Retinal pigment epithelial cell (primary cell): ENCODE data around the gene CAND2.

Experiments used
- DNase-seq: peaks from one replicate; pipeline ENCODE4 v3.0.0-alpha.2; 2010; ENCODE audit warnings: low read depth
- H3K4me3 ChIP-seq: 2 replicates; pipeline ENCODE4 v1.5.1; 2011; ENCODE audit warnings: mild to moderate bottlenecking, low read length, control low read depth, moderate library complexity
- TF ChIP-seq, protein P1 (sequence below): conservative IDR thresholded peaks from 2 replicates; pipeline ENCODE4 v1.5.1; 2011; ENCODE audit warnings: low read depth, low read length, control low read depth, inconsistent platforms

CAND2 gene

DNA sequence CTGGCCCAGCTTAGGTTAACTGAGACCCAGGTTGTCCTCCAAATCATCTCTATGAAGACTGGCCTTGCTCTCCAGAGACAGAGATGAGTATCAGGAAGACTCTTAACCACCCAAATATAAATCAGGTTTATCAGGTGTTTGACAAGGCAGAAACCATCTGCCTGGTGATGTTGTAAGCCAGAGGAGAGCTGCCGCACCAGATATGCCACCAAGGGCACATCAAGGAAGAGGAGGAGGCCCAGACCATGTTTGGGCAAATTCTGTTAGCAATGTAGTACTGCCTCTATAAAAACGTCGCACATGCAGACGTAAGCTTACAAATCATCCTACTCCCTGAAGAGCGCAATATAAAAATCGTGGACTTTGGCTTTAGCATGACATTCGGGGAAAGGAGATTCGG, 65.9 kb downstream of the CAND2 start:
- TF ChIP-seq, protein P1, sequence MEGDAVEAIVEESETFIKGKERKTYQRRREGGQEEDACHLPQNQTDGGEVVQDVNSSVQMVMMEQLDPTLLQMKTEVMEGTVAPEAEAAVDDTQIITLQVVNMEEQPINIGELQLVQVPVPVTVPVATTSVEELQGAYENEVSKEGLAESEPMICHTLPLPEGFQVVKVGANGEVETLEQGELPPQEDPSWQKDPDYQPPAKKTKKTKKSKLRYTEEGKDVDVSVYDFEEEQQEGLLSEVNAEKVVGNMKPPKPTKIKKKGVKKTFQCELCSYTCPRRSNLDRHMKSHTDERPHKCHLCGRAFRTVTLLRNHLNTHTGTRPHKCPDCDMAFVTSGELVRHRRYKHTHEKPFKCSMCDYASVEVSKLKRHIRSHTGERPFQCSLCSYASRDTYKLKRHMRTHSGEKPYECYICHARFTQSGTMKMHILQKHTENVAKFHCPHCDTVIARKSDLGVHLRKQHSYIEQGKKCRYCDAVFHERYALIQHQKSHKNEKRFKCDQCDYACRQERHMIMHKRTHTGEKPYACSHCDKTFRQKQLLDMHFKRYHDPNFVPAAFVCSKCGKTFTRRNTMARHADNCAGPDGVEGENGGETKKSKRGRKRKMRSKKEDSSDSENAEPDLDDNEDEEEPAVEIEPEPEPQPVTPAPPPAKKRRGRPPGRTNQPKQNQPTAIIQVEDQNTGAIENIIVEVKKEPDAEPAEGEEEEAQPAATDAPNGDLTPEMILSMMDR = no peak
- no peak overlapping the region for H3K4me3 ChIP-seq
- no peak for DNase-seq

DNA sequence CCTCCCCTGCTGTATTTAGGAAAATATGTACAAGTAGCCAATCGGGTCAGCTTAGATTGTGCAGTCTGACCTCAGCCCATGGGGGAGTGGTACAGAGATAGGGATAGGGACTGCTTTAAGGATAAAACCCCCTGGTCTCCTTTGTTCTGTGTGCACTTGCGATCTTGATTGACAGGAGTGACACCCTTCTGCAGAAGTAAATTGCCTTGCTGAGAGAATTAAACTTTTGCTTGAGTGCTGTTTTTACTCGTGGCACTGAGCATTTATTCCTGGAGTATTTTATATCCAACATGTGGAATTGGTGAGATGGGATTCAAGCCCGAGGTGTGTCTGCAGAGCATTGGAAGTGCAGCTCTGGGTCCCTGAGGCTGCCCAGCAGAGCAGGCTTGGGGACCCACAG, 68.8 kb downstream of the CAND2 start:
- no peak for DNase-seq
- TF ChIP-seq, protein P1 = no peak
- no peak overlapping the region for H3K4me3 ChIP-seq

DNA sequence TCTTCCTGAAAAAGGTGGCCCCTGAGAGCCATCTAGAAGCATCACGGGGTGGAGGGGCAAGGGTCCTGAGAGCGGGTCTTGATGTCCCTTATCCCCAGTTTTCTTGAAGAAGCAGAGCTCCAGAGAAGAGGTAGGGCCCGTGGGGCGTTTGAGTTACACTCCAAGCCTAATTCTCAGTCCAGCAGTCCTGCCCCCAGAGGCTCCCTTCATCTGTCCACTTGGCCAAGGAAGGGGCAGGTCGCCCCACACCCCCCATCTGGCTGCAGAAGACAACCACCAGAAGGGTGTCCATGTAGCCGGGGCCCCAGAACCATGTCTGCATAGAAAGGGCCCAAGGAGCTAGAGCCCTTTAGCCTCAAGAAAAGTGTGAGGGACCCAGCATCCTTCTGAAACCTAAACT, 70.4 kb downstream of the CAND2 start:
- DNase-seq = no peak
- H3K4me3 ChIP-seq = no peak overlapping the region
- TF ChIP-seq, protein P1 = no peak

DNA sequence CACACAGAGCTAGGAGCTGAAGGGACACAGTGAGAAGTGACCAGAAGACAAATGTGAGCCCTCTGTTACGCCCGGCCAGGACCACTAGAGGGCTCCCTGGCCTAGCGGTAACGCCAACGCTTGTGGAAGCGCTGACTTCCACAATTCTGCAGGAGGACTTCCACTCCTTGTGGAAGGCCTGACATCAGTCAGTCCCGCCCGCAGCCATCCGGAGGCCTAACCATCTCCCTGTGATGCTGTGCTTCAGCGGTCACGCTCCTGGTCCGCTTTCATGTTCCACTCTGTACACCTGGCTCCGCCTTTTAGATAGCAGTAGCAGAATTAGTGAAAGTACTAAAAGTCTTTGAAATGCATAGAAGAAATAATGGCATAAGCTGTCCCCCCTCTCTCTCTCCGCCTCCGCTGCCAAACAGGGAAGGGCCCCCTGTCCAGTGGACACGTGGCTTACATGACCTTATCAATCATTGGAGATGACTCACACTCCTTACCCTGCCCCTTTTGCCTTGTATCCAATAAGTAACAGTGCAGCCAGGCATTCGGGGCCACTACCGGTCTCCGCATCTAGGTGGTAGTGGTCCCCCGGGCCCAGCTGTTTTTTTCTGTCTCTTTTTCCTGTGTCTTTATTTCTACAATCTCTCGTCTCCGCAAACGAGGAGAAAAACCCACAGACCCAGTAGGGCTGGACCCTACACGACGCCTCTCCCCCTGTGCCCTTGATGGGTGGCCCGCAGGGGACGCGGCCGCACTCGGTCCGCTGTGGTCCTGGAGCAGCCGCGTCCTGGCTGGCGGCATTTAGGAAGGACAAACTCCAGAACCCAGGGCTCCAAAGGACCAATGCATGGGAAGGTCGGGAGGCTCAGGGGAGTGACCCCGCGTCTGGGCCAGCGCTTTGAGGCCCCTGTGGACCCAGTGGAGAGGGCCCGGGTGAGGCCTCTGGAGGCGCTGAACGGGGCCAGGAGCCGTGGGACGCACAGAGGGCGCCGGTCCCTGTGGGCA, 71.9 kb downstream of the CAND2 start:
- peak overlapping the region; percentile 30 for H3K4me3 ChIP-seq
- DNase-seq = peak; percentile 51
- TF ChIP-seq, protein P1 = peak; percentile 97

DNA sequence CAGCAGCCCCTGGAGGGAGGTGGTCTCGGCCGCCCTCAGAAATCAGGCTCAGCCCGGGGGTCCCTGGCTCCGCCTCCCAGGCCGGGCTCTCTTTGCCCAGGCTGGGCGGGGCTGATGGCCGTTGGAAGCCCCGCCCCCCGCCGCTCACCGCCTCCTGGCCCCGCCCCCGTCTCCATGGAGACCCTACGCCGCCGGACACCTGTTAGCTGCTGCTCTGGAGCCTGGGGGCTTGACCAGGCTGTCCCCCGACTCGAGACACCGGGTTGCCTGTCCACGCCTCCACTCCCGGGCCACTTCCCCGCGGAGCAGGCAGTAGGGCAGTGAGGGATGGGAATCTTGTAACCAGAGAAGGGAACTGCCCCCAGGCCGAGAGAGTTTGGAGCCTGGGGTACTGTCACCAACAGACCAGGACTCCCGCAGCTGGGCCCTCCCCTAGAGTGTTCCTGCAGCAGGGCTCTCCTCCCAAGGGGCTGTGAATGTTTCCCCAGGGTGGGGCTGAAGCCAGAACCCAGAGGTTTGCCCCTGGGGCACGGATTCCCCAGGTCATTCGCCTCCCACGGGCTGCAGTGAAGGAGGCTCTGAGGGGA, 72.6 kb downstream of the CAND2 start:
- TF ChIP-seq, protein P1 = no peak
- peak overlapping the region; percentile 30 for H3K4me3 ChIP-seq
- DNase-seq = no peak

DNA sequence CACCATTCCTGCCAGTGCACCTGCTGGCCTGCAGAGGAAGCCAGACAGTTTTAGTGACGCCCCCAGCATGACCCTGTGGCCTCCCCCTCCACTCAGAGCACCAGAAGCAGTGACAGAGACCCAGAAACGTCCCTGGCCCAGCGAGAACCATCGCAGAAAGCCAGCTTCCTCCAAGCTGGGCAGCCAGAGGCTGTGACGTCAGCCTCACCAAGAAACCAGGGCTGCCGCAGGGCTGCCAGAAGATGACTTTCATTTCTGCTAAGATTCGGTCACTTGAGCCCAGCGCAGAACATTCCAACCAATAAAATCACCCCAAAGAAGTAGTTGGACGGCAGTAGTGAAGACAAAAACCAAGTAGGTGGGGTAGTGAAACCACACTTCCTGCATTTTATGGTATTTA, 74.5 kb downstream of the CAND2 start:
- DNase-seq = no peak
- no peak overlapping the region for H3K4me3 ChIP-seq
- TF ChIP-seq, protein P1 = no peak
